Cardiac muscle cell (in vitro differentiated cells and primary cell): ENCODE results near the gene TMEM175. TPM values are rescaled to one million over a fixed set of nuclear protein-coding genes. Genes with fewer than 3 reads are reported as not detected.

Source experiments
- DNase-seq, 2 donors: peaks; one replicate each; pipeline versions ENCODE4 v3.0.0 to v3.0.0-alpha.2; 2010 to 2017; ENCODE audit warnings: low read depth in 1 of 2, low spot score in 1 of 2
- H3K27ac ChIP-seq: fragments of 200-600 bp; sonication (generic); 2 replicates; pipeline ENCODE4 v1.5.1; 2016
- H3K27me3 ChIP-seq: fragments of 200-600 bp; sonication (generic); 2 replicates; pipeline ENCODE4 v1.6.0; 2016; ENCODE audit warnings: control low read depth
- H3K36me3 ChIP-seq: fragments of 200-600 bp; sonication (generic); 2 replicates; pipeline ENCODE4 v1.5.1; 2016; ENCODE audit warnings: control low read depth
- H3K4me1 ChIP-seq: fragments of 200-600 bp; sonication (generic); 2 replicates; pipeline ENCODE4 v1.8.1; 2017; ENCODE audit warnings: low read depth, mild to moderate bottlenecking, mixed run types
- H3K4me3 ChIP-seq: fragments of 200-600 bp; sonication (generic); 2 replicates; pipeline ENCODE4 v1.5.1; 2016; ENCODE audit warnings: mild to moderate bottlenecking
- H3K9me3 ChIP-seq: fragments of 200-600 bp; sonication (generic); 2 replicates; pipeline ENCODE4 v1.5.1; 2017; ENCODE audit warnings: low read depth, mild to moderate bottlenecking, control low read depth
- polyA plus RNA-seq: library from polyadenylated mRNA; unstranded; fragments of >200 nt; fragmentation: Nextera tagmentation; extraction: Ambion mirVana; gene quantifications from 2 replicates; pipeline ENCODE4 v1.2.1, GENCODE V29; 2016
- total RNA-seq: library from RNA; depleted of rRNA; stranded (reverse); fragments of >200 nt; gene quantifications from 2 replicates; pipeline ENCODE4 v1.2.3, GENCODE V29; 2016
- TF ChIP-seq, protein P1 (sequence below): IDR thresholded peaks from 2 replicates; pipeline ENCODE4 v1.5.1; 2012; ENCODE audit warnings: low read depth, mild to moderate bottlenecking, low read length

The TMEM175 gene
- total and polyA plus RNA-seq, 2 experiments from 2014 or later = 31.6 to 35.1 TPM

- no peak for DNase-seq
- Histone ChIP-seq H3K36me3 (no peaks in the 10 kb centered on the region), H3K4me3 (no peak overlapping the region), H3K9me3 (no peaks in the 10 kb centered on the region), H3K27ac (no peak overlapping the region), H3K4me1 (peaks cover 5% of the 10 kb centered on the region), H3K27me3 (no peaks in the 10 kb centered on the region)
- TF ChIP-seq, protein P1, sequence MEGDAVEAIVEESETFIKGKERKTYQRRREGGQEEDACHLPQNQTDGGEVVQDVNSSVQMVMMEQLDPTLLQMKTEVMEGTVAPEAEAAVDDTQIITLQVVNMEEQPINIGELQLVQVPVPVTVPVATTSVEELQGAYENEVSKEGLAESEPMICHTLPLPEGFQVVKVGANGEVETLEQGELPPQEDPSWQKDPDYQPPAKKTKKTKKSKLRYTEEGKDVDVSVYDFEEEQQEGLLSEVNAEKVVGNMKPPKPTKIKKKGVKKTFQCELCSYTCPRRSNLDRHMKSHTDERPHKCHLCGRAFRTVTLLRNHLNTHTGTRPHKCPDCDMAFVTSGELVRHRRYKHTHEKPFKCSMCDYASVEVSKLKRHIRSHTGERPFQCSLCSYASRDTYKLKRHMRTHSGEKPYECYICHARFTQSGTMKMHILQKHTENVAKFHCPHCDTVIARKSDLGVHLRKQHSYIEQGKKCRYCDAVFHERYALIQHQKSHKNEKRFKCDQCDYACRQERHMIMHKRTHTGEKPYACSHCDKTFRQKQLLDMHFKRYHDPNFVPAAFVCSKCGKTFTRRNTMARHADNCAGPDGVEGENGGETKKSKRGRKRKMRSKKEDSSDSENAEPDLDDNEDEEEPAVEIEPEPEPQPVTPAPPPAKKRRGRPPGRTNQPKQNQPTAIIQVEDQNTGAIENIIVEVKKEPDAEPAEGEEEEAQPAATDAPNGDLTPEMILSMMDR = no peak
Measured at GRCh38 chr4:952881-953573, 20.8 kb downstream of the TMEM175 start.

DNA sequence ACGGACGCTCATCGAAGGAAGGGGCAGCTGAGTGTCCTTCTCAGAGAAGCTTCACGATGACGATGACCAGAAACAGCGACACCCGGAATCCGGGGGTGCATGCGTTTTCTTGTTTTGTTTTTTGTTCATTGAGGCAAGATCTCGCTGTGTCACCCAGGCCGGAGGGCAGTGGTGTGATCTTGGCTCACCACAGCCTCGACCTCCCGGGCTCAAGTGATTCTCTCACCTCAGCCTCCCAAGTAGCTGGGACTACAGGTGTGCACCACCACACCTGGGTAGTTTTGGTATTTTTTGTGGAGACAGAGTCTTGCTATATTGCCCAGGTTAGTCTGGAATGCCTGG is 21.3 kb downstream of the TMEM175 start:
- Histone ChIP-seq H3K4me3 (no peak overlapping the region), H3K9me3 (no peaks in the 10 kb centered on the region), H3K36me3 (no peaks in the 10 kb centered on the region), H3K4me1 (peaks cover 5% of the 10 kb centered on the region), H3K27me3 (no peaks in the 10 kb centered on the region), H3K27ac (no peak overlapping the region)
- TF ChIP-seq, protein P1 = no peak
- DNase-seq = no peak

DNA sequence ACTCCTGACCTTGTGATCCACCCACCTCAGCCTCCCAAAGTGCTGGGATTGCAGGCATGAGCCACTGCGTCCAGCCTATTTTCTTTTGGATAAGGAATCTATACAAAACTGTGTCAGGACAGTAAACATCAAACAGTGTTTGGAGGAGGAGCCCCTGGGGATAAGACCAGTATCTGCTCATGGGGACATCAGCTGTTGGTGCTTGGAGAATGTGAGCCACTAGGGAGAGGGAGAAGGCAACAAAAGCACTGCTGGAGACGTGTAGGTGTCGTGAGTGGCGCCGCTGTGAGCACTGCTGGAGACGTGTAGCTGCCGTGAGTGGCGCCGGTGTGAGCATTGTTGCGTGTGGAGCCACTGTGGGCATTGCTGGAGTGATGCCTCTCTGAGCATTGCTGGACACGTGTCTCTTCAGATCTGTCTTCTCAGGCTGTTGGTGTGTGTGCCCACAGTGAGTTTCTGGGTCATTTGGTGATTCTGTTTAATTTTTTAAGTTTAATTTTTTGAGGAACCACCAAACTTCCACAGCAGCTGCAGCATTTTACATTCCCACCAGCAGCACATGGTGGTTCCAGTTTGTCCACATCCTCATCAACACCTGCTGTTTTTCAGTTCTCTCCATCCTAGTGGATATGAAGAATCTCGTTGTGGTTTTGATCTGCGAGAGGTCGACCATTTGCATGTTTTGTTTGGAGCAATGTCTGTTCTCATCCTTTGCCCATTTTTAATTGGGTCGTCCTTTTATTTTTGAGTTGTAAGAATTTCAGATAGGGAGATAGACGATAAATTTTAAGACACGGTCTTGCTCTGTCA is 22.2 kb downstream of the TMEM175 start:
- no peaks in the 10 kb centered on the region for H3K36me3 ChIP-seq
- no peaks in the 10 kb centered on the region for H3K9me3 ChIP-seq
- DNase-seq = no peak
- no peak overlapping the region for H3K27ac ChIP-seq
- TF ChIP-seq, protein P1 = no peak
- H3K4me3 ChIP-seq = no peak overlapping the region
- H3K27me3 ChIP-seq = no peaks in the 10 kb centered on the region
- peaks cover 5% of the 10 kb centered on the region for H3K4me1 ChIP-seq

DNA sequence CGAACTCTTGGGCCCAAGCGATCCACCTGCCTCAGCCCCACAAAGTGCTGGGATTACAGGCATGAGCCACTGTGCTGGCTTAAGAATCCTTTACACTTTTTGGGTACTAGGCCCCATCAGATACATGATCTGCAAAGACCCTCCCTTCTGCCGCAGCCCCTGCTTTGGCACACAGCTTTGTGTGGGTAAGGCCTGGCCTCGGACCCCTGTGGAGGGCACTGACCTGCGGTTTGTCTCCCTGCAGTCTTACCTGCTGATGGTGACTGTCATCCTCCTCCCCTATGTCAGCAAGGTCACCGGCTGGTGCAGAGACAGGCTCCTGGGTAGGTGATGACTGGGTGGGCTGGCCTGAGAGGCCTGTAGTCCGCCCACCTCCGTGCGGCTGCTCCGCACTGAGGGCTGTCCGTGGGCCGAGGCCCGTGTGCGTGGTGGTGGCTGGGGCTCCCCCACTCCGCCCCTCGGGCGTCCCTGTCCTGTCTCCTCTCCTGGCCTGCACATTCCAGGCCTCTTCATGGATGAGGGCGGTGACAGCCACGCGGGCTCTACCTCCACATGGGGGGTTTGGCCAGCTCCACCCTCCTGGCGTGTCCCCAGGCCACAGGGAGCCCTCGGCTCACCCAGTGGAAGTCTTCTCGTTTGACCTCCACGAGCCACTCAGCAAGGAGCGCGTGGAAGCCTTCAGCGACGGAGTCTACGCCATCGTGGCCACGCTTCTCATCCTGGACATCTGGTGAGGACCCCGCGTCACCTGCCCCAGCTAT is 23.1 kb downstream of the TMEM175 start:
- Histone ChIP-seq H3K4me1 (peaks cover 5% of the 10 kb centered on the region), H3K36me3 (no peaks in the 10 kb centered on the region), H3K4me3 (no peak overlapping the region), H3K9me3 (no peaks in the 10 kb centered on the region), H3K27me3 (no peaks in the 10 kb centered on the region), H3K27ac (no peak overlapping the region)
- DNase-seq = no peak
- TF ChIP-seq, protein P1 = no peak

DNA sequence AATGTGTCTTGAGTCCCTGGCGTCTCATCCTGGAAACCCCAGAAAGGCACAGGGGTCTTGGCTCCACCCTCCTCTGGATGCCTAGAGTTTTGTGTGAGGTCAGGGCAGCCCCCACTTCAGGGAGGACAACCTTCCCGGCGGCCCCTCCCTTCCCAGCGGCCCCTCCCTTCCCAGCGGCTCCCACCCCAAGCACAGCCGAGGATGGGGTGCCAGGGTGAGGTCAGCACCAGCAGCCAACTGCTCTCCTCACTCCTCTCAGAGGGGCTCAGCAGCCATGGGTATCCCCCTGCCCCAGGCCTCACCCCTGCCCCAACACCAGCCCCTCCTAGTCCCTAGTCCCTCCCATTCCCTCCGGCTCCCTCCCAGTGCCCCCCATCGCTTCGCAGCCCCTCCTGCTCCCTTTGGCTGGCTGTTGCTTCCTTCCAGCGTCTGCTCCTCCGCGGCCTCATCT is 23.7 kb downstream of the TMEM175 start:
- DNase-seq = no peak
- peaks cover 5% of the 10 kb centered on the region for H3K4me1 ChIP-seq
- no peak overlapping the region for H3K27ac ChIP-seq

More for the DNA sequence above, 23.7 kb downstream of the TMEM175 start:
- Histone ChIP-seq H3K9me3 (no peaks in the 10 kb centered on the region), H3K27me3 (no peaks in the 10 kb centered on the region), H3K4me3 (no peak overlapping the region), H3K36me3 (no peaks in the 10 kb centered on the region)
- TF ChIP-seq, protein P1 = no peak
